HG03457 (cell line): Measurements from ENCODE around the gene PPM1D.
"Not testable (repeated sequence)": the region's sequence is repeated elsewhere in the genome, so short reads cannot be mapped to it uniquely, and the experiment has no call there.

Source experiments
- ATAC-seq: cut with Tn5 transposase; IDR thresholded peaks from one replicate; pipeline ENCODE4 v1.9.1; 2021; ENCODE audit warnings: moderate number of reproducible peaks; ENCODE audit not compliant: unreplicated experiment

The PPM1D gene

DNA sequence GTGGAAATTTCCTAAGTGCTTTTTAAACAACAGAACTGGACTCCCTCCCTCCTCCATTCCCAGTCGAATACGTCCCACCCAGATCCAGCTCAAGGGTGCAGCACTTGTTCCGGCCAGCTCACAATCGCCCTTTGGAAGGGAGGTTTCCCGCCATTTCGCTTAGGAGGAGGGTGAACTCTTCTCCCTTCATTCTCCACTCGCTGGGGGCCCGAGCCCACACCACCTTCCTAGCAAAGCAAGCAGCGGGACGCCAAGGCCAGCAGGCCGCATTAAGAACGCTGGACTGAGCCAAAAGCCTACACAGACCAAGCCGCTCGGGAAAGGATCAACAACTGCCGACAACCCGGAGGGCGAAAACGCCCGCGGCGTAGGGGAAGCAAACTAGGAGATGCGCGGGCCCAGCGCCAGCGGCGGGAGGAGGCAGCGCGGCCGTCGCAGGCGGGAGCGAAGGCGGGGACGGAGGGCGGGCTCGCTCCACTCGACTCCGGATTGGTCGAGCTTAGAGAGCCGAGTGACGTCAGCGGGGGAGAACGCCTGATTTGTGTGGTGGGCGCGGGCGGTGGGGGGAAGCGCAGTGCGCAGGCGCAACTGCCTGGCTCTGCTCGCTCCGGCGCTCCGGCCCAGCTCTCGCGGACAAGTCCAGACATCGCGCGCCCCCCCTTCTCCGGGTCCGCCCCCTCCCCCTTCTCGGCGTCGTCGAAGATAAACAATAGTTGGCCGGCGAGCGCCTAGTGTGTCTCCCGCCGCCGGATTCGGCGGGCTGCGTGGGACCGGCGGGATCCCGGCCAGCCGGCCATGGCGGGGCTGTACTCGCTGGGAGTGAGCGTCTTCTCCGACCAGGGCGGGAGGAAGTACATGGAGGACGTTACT, at the start of gene PPM1D:
Gene PPM1D, plus strand, starts transcription at position 574 of the 870 bp plus-strand sequence. Its CDS starts 222 bp downstream, at position 796.
- ATAC-seq: peak; percentile 73

DNA sequence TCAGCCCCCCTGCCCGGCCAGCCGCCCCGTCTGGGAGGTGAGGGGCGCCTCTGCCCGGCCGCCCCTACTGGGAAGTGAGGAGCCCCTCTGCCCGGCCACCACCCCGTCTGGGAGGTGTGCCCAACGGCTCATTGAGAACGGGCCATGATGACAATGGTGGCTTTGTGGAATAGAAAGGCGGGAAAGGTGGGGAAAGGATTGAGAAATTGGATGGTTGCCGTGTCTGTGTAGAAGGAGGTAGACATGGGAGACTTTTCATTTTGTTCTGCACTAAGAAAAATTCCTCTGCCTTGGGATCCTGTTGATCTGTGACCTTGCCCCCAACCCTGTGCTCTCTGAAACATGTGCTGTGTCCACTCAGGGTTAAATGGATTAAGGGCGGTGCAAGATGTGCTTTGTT, 47.7 kb upstream of the PPM1D start:
- ATAC-seq: not testable (repeated sequence)

DNA sequence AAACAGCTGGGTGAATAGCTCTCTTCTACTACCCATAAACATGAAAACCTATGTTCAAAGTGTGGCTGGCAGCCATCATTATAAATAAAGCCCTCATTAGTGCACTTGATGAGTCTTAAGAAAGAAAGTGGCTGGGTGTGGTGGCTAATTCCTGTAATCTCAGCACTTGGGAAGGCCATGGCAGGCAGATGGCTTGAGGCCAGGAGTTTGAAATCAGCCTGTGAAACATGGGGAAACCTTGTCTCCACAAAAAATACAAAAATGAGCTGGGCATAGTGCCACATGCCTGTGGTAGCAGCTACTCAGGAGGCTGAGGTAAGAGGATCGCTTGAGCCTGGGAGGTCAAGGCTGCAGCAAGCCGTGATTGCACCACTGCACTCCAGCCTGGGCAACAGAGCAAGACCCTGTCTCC, 45.6 kb upstream of the PPM1D start:
- ATAC-seq: no peak

DNA sequence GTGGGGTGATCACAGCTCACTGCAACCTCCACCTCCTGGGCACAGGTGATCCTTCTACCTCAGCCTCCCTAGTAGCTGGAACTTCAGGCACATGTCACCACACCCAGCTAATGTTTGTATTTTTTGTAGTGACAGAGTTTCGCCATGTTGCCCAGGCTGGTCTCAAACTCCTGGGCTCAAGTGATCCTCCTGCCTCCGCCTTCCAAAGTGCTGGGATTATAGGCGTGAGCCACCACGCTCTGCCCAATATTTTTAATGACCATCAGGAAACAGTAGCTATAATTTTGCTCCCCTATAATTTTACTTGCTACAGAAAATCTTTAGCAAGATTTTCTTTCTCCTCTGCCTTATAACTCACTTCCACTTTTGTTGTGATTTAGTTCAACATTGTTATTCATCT, 44.2 kb upstream of the PPM1D start:
- no peak for ATAC-seq

DNA sequence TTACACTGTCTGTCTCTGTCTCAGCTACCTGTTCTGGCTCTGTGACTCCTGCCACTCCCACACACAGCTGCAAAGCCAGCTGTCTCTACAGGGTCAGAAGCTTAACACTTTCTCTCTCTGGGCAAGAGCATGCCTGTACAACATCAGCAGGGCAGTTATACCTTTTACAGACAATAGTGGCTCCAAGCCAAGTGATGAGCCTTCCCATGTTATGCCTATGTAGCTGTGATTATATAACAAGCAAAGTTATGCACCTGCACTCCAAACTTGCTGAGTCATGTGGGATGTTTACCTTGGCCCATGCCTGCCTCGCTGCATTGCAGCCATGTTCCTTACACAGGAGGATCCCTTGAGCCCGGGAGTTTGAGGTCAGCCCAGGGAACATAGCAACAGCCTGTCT, 42.2 kb upstream of the PPM1D start:
- no peak for ATAC-seq

DNA sequence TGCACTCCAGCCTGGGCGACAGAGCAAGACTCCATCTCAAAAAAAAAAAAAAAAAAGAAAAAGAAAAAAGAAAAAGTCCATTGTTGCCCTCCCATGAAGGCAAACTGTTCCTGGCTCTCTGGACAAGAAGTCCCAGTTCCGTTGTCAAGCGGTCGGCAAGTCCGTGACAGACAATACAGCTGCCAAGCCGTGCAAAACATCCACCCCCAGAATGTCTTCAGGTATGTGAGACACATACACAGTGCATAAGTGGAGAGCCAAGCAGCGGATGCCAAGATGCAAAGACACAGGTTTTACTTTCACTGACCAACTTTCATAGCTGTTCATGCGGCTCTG, 40.4 kb upstream of the PPM1D start:
- ATAC-seq: no peak

DNA sequence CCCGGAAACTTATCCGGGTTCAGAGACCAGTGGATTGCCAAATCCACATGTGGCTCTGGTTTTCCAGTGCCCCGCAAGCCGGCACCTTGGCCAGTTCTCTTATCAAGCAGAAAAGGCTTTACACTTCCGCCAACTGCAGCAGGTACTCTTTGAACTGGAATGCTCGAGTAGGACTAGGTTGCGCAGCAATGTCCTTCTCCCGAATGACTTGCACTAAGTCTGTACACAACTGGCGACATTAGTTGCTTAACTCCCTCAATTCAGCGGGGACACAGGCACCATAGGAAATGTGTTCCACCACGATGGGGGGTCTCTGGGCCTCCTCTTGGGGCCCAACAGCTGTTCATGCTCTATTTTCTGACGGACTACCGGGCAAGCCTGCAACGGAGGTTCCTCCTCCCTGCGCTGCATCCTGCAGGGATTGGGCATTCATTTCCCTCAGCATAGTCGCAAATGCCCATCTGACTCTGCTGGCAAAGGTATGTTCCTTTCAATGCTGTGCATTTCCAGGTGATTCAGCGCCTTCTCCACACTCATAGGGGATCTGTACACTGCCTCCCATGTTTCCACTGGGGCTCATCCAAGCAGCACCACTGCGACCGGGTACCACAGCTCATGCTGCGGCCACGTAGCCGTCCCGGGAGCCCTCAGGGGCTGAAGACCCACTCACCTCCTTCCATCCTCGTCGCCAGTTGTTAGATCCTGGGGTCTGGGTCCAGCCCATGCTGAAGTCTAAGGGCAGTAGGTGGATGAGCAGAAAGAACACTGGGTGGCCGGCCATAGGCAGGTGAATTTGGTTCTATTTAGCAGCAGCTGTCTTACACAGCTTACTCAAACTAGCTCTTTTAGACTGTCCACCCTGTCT, 39.8 kb upstream of the PPM1D start:
- ATAC-seq: no peak

DNA sequence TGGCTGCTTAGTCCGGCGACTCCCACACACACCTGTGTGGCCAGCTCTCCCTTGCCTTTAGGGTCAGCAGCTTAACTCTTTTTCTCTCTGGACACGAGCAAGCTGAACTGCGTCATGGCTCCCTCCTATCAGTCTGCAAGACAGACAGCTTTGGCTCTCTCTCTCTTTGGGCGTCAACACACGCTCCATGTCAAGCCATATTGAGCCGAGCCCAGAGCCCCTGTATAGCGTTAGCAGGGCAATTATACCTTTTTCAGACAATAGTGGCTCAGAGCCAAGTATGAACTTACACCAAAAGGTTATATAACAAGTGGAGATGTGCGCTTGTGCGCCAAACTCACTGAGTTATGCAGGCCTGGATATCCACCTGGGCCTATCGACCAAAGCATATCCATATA, 39.1 kb upstream of the PPM1D start:
- ATAC-seq: no peak

DNA sequence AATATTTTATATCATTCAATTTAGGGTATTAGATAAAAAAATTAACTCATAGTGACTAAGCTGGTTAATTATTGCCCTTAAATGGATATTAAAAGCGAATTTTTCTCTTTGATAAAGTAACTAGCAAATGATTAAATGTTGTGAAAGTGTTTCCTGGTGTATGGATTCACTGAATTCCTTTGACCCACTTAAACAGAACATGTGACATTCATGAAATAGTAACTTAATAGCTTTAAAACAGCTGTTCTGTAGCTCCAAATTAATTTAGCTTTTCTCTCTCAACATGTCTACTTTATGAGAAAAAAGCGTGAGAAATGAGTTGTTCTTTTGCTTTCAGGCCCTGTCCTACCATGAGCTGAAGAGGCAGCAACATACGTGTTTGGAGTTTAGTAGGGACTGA, 37.6 kb upstream of the PPM1D start:
- no peak for ATAC-seq

DNA sequence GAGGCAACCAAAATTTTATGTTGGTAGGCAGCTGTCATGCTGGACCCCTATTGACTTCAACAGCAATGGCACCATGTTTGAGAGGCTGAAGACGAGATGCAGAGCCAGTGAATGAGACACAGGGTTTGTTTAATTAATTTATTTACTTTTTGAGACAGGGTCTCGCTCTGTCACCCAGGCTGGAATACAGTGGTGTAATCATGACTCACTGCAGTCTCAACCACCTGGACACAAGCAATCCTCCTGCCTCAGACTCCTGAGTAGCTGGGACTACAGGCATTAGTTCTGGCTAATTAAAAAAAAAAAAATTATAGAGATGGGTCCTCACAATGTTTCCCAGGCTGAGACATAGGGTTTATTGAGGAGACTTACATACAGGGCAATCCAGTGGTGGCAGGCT, 36.2 kb upstream of the PPM1D start:
- no peak for ATAC-seq

DNA sequence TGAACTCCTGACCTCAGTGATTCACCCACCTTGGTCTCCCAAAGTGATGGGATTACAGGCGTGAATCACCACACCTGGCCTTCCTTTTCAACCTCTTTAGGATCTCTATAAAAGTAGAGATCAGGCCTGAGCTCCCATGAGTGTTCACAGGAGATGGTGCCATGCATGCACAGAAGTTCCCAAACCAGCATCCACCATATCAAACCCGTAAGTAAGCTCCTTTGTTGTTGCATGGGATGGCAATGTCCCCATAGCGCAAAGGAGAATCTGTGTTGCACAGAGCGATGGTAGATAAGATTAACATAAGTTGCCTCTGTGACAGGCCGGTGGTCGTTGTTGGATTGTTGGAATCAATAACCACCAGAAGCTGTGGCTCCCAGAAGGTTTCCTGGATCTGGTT, 34.8 kb upstream of the PPM1D start:
- no peak for ATAC-seq

DNA sequence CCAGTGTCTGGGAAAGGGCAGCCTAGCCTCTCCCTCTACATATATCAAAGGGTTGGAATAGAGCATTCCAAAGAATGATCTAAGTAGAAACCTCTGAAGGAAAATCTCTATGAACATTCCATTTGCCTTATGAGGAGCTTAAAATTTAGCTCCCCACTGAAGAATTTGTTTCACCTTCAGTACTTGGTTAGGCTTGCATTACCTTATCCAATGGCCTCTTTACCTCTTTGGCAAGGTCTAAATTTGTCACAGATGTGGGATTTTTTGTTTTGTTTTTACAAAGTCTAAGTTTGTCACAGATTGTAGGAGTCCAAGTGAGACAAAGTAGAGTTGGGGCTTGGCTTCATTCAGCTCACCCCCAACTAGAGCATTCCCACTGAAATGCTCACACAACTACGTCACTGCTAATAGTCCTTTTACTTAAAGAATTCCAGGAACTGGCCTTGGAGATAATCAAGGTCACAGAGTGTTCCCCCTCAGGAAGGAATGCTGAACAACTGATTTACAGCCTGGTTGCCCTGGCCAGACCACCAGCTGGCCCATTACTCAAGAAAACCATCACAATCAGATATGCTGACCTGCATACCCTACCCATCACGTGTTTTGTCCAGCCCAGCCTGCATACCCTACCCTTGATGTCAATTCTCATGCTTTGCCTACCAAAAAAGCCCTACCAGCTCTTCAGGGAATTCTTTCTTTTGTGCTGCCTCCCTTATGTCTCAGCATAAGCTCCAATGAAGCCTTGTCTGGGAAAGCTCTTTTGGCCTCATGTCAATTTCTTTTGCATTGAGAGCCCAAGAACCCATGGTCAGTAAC, 26.5 kb upstream of the PPM1D start:
- no peak for ATAC-seq

DNA sequence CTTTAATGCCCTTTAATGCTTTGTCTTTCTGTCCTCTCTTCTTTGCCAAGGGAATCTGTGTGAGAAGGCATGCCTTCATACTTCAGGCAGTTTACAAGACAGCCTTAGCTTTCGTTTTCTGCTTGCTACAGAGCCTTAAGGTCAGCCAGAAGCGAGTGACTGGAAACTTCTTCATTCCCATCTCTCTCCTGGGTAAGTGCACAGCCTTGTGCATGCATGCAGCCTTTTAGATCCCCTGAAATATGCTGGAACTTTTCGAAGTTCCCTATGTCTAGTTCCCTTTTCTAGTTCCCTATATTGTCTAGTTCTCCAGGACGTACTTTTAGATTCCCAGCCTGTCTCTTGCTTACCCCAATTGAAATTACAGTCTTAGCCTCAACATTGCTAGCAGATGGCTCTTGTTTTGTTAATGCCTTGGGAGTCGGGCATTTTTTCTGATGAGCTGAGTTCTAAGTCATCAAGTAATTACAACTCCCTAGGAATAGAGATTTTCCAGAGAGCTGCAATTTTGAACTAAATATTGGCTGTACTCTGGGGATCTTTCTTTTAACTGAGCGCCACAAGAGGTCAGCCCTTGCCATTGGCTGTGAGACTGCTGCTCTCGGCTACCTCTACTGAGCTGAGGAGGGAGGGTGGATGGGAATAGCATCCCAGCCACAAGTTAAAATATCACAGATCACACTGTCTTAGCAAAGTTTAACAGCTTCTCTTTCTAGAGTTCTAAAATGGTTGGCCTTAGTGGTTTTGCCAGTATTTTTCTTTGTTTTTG, 22.7 kb upstream of the PPM1D start:
- ATAC-seq: no peak

DNA sequence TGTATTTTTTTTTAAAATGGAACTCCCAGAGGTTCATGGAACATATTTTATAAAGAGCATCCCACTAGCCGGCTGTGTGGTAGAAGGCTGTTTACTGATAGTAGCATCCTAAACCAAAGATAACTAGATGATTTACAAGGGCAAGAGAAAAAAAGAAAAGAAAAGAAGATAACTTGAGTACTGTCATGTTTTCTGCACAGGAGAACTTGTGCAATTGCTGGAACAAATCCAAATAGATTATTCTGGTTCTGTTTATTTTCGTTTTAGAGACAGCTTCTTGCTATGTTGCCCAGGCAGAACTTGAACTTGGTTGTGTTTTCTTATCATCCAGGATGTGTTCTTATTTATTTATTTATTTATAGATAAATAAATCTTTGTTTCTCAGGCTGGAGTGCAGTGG, 20.9 kb upstream of the PPM1D start:
- ATAC-seq: no peak

DNA sequence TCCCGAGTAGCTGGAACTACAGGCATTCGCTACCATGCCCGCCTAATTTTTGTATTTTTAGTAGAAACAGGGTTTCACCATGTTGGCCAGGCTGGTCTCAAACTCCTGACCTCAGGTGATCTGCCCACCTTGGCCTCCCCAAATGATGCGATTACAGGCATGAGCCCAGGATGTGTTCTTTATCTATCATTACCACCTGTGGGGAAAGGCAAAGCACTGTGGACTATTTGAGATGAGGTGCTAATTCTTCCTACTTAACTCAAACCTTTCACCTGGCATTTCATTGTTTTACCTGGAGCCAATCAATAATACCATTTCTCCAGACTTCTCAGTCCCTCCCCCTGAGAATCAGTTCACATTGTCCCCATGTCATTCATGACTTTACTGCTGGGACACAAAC, 20.4 kb upstream of the PPM1D start:
- ATAC-seq: no peak

DNA sequence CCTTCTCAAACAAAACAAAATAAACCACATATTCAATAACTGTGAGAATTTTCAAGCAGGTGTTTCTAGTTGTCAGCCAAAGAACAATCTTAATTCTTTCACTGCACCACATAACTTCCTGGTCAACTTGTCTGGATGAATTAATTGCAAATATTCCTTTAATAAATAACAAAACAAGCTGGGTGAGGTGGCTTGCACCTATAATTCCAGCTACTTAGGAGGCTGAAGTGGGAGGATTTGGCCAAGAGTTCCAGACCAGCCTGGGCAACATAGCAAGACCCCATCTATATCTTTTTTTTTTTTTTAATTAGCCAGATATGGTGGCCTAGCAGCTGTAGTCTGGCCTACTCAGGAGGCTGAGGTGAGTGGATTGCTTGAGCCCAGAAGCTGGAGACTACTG, 17.0 kb upstream of the PPM1D start:
- ATAC-seq: no peak

DNA sequence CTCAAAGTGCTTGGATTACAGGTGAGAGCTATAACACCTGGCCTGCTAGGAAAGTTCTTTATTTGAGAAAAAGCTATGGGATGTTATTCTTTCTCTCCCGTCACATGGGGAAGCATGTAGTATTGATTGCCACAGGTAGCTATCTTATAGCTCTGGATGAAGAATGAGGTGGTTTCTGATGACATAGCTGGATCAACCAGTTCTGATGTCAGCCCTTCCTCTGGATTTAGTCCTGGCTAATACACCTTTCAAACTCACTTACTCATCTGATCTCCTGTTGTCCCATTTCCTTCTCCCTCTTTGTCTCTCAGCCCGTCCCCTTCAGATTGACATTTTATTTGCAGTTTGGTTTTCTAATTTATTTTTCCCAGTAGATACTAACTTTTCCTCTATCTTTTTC, 14.1 kb upstream of the PPM1D start:
- ATAC-seq: no peak

DNA sequence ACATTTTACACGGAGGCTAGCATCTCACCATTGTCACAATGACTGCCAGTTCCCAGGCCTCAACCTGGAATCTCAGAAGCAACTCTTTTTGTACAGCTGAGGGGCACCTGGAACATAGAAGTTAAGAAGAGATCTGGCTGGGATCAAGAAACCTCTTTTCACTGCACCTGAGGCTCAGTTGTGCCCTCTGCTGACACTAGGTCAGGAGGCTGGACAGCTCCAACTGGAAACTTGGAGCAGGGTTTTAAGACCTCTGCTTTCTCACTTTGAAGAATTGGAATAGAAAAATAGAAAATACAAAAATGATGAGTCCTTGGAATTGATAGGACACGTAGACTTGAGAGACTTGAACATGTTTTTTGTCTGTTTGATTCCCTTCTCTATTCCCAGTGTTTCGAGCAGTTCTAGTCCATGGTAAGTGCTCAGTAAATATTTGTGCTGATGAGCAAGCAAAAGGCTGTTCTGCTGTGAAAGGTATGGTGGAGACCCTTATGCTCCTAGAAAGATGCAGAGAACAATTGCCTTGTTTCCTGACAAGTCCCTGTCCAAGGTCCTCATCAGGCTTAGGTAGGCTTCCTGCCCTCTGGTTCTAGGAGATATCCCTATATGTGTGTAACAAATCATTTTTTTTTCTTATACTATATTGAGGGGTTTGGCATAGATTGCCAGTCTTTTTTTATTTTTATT, 13.6 kb upstream of the PPM1D start:
- no peak for ATAC-seq

DNA sequence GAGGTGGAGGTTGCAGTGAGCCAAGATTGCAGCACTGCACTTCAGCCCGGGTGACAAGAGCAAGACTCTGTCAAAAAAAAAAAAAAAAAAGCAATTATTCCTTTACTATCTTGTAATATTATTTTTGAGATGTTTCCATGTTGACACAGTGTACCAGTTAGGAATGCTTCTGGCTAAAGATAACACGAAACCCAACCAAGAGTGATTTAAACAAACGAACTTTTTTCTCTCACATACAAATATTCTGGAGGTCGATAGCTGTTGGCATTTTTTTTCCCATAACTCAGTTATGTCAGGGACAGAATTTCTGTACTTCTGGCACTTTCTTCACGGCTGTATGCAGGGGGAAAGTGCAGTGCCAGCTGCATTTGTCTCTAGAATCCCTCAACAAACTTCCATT, 9.9 kb upstream of the PPM1D start:
- no peak for ATAC-seq

DNA sequence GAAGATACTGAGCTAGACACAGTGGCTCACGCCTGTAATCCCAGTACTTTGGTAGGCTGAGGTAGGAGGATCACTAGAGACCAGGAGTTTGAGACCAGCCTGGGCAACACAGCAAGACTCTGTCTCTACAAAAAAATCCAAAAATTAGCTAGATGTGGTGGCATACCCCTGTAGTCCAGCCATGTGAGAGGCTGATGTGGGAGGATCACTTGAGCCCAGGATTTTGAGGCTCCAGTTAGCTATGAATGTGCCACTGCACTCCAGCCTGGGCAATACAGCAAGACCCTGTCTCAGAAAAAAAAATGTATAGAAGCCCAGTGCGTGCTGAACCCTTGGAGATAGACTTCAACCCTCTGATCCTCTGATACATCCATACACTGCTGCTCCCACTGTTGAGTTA, 7.2 kb upstream of the PPM1D start:
- no peak for ATAC-seq
